HG02759 (cell line): ENCODE results near the gene NUDT4.

Experiments
- ATAC-seq: cut with Tn5 transposase; IDR thresholded peaks from one replicate; pipeline ENCODE4 v1.9.1; 2021; ENCODE audit warnings: mild to moderate bottlenecking, moderate library complexity; ENCODE audit not compliant: unreplicated experiment

NUDT4 gene

DNA sequence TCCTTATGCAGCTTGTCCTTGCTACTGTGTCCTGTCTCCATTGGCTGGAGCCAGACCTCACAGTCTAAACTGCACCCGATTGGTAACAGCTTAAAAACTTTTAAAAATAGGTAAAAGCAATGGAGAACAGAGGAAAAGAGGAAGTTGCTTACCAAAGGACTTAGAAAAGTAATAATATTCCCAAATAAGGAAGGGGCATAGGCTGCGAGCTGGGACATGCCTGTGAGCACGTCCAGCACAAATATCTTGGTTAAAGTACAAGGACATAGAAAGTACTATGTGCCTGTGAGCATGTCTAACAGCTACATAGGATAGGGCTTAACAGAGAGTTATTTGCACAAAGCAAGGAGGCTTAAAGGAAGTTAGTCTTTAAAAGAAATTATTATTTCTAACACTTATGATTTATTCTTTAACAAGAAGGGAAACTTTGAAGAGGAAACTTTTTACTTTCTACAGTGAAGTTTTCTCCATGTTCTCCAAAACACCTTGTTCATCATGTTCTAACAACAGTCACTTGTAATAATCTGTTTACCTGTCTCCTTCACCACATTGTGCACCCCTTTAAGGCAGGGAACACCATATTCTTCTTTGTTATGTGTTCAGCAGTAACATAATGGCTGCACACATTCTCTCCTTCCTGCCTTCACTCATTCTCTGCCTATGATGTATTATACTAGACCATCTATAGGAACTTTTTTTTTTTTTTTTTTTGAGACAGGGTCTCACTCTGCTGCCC is 73.9 kb downstream of the NUDT4 start:
- no peak for ATAC-seq

DNA sequence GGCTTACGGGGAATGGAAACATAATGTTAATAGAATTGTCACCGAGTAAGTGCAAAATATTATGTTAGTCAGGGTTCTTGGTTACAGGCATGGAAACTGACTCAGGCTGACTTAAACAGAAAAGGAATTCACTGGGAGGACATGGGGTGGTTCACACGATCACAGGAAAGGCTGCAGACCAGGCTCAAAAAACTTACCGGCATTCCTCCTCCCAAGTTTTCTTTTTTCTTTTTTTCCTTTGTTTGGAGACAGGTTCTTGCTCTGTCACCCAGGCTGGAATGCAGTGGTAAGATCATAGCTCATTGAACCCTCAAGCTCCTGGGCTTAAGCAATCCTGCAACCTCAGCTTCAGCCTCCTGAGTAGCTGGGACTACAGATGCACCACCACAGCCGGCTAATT is 75.9 kb downstream of the NUDT4 start:
- no peak for ATAC-seq

DNA sequence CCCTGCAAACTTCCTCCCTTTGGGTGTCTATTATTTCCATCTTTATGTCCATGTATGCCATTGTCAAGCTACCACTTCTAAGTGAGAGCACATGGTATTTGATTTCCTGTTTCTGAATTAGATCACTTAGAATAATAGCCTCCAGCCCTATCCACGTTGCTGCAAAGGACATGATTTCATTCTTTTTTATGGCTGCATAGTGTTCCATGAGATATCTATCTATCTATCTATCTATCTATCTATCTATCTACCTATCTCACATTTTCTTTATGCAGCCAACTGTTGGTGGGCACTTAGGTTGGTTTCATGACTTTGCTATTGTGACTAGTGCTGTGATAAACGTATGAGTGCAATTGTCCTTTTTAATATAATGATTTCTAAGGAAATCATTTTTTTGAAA is 78.4 kb downstream of the NUDT4 start:
- ATAC-seq: no peak
